ENCODE results near the gene OR5K3.

GRCh38 chr3:98440283-98440682 is 49.8 kb downstream of the OR5K3 start:
- TF ChIP-seq CTCF (IDR thresholded peaks at IDR 0.05) (no peak), EZH2phosphoT487 (IDR thresholded peaks at IDR 0.05) (no peak)
